Psoas muscle (tissue), 8 donors: Measurements from ENCODE around the gene TMEM116. TPM values are rescaled to one million over a fixed set of nuclear protein-coding genes. Genes with fewer than 3 reads are reported as not detected.
"Not testable (repeated sequence)": the region's sequence is repeated elsewhere in the genome, so short reads cannot be mapped to it uniquely, and the experiment has no call there.

ENCODE experiments used
- ATAC-seq, 4 donors: fragments of 200-7000 bp; cut with Tn5 transposase; one replicate each; pipeline ENCODE4 v1.9.1; 2020; ENCODE audit warnings: moderate library complexity in 3 of 4, mild to moderate bottlenecking in 2 of 4
- DNase-seq, 2 donors: peaks; one replicate each; pipeline ENCODE4 v3.0.0-alpha.2; 2020
- H3K27ac ChIP-seq: fragments of 200-600 bp; one replicate; pipeline ENCODE4 v1.8.0; 2022
- H3K27me3 ChIP-seq, 3 donors: fragments of 200-600 bp in 1 of 3; one replicate each; pipeline versions ENCODE4 v1.6.1 to v1.8.0; 2013 to 2022; ENCODE audit warnings: low read length in 2 of 3, mild to moderate bottlenecking in 2 of 3, moderate library complexity in 1 of 3; ENCODE audit not compliant: insufficient read depth in 3 of 3
- H3K36me3 ChIP-seq, 2 donors: fragments of 200-600 bp in 1 of 2; one replicate each; pipeline versions ENCODE4 v1.6.1 to v1.8.0; 2013 to 2022; ENCODE audit warnings: low read depth in 1 of 2, mild to moderate bottlenecking in 1 of 2, moderate library complexity in 1 of 2; ENCODE audit not compliant: insufficient read depth in 1 of 2
- H3K4me1 ChIP-seq: fragments of 200-600 bp; one replicate; pipeline ENCODE4 v1.8.0; 2022
- H3K4me3 ChIP-seq: fragments of 200-600 bp; one replicate; pipeline ENCODE4 v1.8.0; 2022; ENCODE audit warnings: mild to moderate bottlenecking
- H3K9me3 ChIP-seq: fragments of 200-600 bp; one replicate; pipeline ENCODE4 v1.8.0; 2022
- WGBS, 3 donors: extraction: QIAGEN DNeasy Blood & Tissue Kit; methylation state at CpG; one replicate each; pipeline versions ENCODE4 v1.1.6 to v1.1.7; 2013; 5-methylcytosine and 5-hydroxymethylcytosine counted together
- intact Hi-C, 2 donors: fragments of 100-400 bp; cut with DNase I; formaldehyde crosslinking; loops; one replicate each; pipeline versions ENCODE4 v1.11.0 to v1.14.2; 2022
- polyA plus RNA-seq, 3 donors: library from polyadenylated mRNA; stranded (reverse); fragments of 200-250 nt; gene quantifications; one replicate each; pipeline ENCODE4 v1.2.3, GENCODE V29; 2013
- total RNA-seq, 4 donors: library from RNA; stranded (reverse); fragmentation: NEBNext Ultra II Directional in 2 of 4; extraction: Animal tissue kit (Norgen Biotek cat#: 25700) in 2 of 4; gene quantifications; one replicate each; pipeline versions ENCODE4 v1.2.1 to v1.2.4, GENCODE V29; 2021 to 2023
- TF ChIP-seq, protein P1 (sequence below): fragments of 200-600 bp; IDR thresholded peaks from one replicate; pipeline ENCODE4 v1.8.0; 2022; ENCODE audit warnings: antibody characterized with exemption
- donor health status: healthy with polysubstance abuse.
- donor health status: DM: no; HTN: no; CAD: no; lungs with moderate emphysema.
- donor health status: Bipolar disorder and iron deficiency.
- donor health status: healthy.
- donor health status: DM: yes; HTN: yes; CAD: no.
- donor health status: DM: no; HTN: no; CAD: no.
- donor health status: DM: no; HTN: no; CAD: no.
- donor health status: DM: yes; HTN: yes; CAD: no.

TMEM116 gene
- total and polyA plus RNA-seq, 7 donors = 3.2 to 12.5 (median 5.4) TPM

DNA sequence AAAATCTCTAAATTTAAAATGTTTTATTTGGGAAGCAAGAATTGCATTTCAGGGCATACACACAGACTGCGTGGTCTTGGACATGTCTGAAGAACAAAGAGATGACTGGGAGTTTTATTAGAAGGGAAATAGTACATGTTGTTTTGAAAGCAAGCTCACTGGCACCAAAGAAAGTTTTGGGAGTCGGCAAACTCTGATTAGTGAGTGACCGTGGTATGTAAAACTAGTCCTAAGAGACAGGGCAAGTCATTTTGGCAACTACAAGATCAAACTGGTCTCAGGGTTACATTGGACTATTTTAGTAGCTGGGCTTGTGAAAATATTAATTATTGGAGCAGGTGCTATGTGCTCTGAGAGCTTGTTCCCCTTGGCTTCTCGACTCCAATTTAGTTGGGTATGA, 14.9 kb downstream of the TMEM116 start:
- TF ChIP-seq, protein P1, sequence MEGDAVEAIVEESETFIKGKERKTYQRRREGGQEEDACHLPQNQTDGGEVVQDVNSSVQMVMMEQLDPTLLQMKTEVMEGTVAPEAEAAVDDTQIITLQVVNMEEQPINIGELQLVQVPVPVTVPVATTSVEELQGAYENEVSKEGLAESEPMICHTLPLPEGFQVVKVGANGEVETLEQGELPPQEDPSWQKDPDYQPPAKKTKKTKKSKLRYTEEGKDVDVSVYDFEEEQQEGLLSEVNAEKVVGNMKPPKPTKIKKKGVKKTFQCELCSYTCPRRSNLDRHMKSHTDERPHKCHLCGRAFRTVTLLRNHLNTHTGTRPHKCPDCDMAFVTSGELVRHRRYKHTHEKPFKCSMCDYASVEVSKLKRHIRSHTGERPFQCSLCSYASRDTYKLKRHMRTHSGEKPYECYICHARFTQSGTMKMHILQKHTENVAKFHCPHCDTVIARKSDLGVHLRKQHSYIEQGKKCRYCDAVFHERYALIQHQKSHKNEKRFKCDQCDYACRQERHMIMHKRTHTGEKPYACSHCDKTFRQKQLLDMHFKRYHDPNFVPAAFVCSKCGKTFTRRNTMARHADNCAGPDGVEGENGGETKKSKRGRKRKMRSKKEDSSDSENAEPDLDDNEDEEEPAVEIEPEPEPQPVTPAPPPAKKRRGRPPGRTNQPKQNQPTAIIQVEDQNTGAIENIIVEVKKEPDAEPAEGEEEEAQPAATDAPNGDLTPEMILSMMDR = no peak
- ATAC-seq (peak in 2 of 4 donors; percentile 16 to 54), DNase-seq (no peak)
- Histone ChIP-seq H3K27me3 (no peaks in the 10 kb centered on the region), H3K9me3 (no peaks in the 10 kb centered on the region), H3K36me3 (peaks cover 0 to 2% of the 10 kb centered on the region in 2 donors), H3K27ac (no peak overlapping the region), H3K4me1 (no peaks in the 10 kb centered on the region), H3K4me3 (no peak overlapping the region)
- intact Hi-C loops = no loop called here
- 36 to 63% (median 39%) methylated on average over 4 of the region's 4 CpGs for WGBS, 3 donors

DNA sequence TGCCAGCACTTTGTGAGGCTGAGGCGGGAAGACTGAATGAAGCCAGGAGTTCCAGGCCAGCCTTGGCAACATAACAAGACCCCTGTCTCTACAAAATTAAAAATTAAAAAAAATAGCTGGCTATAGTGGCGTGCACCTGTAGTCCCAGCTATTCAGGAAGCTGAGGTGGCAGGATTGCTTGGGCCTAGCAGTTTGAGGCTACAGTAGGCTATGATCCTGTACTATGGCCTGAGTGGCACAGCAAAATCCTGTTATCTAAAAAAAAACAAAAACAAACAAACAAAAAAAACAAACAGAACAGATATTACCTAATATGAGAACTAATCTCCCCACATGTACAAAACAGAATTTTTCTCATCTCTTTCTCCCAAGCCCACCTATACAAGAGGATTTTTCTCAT, 15.7 kb downstream of the TMEM116 start:
- ATAC-seq = no peak
- H3K36me3 ChIP-seq = peaks cover 0 to 2% of the 10 kb centered on the region in 2 donors
- WGBS, 3 donors = 87 to 94% (median 91%) methylated on average over 2 of the region's 2 CpGs
- no peak overlapping the region for H3K27ac ChIP-seq
- intact Hi-C loops = no loop called here
- TF ChIP-seq, protein P1 = no peak
- DNase-seq = no peak
- no peak overlapping the region for H3K4me3 ChIP-seq
- H3K27me3 ChIP-seq = no peaks in the 10 kb centered on the region
- no peaks in the 10 kb centered on the region for H3K4me1 ChIP-seq
- no peaks in the 10 kb centered on the region for H3K9me3 ChIP-seq

DNA sequence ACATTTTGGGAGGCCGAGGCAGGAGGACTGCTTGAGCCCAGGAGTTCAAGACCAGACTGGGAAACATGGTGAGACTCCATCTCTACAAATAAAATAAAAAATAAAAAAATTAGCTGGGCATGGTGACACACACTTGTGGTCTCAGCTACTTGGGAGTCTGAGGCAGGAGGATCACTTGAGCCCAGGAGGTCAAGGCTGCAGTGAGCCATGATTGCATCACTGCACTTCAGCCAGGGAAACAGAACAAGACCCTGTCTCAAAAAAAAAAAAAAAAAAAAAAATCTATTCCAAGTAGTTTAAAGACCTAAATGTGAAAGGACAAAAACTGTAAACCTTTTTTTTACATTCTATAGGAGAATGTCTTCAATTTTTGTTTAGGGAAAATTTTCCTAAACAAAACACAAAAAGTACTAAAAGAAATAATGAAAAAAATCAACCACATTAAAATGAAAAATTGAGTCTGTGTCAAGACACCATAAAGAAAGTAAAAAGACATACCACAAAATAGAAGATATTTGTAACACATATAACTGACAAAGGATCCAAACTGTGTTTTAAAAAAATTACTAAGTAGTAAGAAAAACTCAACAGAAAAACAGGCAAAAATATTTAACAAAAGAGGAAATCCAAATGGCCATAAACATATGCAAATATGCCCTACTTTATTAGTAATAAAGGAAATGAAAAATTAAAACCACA, 17.0 kb downstream of the TMEM116 start:
- Histone ChIP-seq H3K4me1 (no peaks in the 10 kb centered on the region), H3K9me3 (no peaks in the 10 kb centered on the region), H3K36me3 (peaks cover 2 to 5% of the 10 kb centered on the region in 2 donors), H3K27ac (no peak overlapping the region), H3K27me3 (no peaks in the 10 kb centered on the region), H3K4me3 (no peak overlapping the region)
- DNase-seq (no peak), ATAC-seq (no peak)
- intact Hi-C loops = no loop called here
- WGBS, 3 donors = 95 to 100% (median 95%) methylated on average over 1 of the region's 1 CpG
- TF ChIP-seq, protein P1 = no peak

DNA sequence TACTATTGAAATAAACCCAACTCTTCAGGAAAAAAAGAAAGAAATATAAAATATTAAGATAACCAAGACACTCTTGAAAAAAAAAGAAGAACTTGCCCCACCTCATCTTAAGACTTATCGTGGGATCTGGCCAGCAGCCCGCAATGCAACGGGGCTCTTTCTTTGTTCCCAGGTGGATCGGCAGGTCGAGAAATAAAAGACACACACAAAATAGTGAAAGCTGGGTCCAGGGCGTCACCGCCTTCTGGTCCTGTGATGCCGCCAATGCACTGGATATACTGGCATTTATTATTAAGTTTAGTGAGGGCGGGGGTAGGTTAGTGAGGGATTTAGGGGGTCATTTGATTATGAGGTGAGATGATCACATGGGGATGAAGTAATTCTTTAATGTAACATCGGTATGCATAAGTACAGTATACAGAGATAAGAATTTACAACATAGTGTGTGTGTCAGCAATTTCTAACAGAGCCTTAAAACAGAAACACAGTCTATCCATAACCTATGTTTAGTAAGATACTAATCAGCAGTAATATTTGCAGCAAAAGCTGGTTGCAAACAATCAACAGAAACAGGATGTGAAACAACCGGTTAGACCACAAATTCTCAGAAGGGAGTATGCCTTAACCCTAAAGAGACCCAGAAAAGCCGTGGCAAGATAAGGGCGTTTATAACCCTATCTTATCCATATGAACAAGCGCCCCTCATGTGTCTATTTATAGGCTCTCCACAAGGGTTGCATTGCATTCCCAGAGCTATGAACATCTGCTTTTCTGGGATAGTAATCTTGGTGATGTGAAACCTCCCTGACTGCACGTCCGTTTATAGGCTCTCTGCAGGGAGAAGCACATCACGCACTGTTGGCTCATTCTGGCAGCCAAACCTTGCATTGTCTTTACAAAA, 18.5 kb downstream of the TMEM116 start:
- intact Hi-C loops, H3K4me1 ChIP-seq, H3K9me3 ChIP-seq, DNase-seq, ATAC-seq, H3K27ac ChIP-seq, H3K4me3 ChIP-seq, H3K27me3 ChIP-seq: not testable (repeated sequence)
- WGBS, 3 donors = 73 to 79% (median 76%) methylated on average over 17 of the region's 17 CpGs
- peaks cover 0 to 20% of the 10 kb centered on the region in 2 donors for H3K36me3 ChIP-seq
